Ishikawa (cell line): ENCODE data around the gene SLIT3.

Experiments
- CEBPB ChIP-seq: IDR thresholded peaks from 2 replicates; pipeline ENCODE4 v1.6.1; 2012
- CREB1 ChIP-seq: IDR thresholded peaks from 2 replicates; pipeline ENCODE4 v1.6.1; 2012; ENCODE audit warnings: low read depth
- EGR1 ChIP-seq: IDR thresholded peaks from 2 replicates; pipeline ENCODE4 v1.6.1; 2012
- EP300 ChIP-seq: IDR thresholded peaks from 2 replicates; pipeline ENCODE4 v1.6.1; 2012; ENCODE audit warnings: borderline replicate concordance
- FOXM1 ChIP-seq: IDR thresholded peaks from 2 replicates; pipeline ENCODE4 v1.6.1; 2012; ENCODE audit warnings: low read depth, borderline replicate concordance
- MAX ChIP-seq: IDR thresholded peaks from 2 replicates; pipeline ENCODE4 v1.6.1; 2012
- NFIC ChIP-seq: IDR thresholded peaks from 2 replicates; pipeline ENCODE4 v1.6.1; 2012
- RAD21 ChIP-seq: IDR thresholded peaks from 2 replicates; pipeline ENCODE4 v1.6.1; 2012; ENCODE audit warnings: low read depth
- REST ChIP-seq: IDR thresholded peaks from 2 replicates; pipeline ENCODE4 v1.6.1; 2012; ENCODE audit warnings: low read depth, mild to moderate bottlenecking
- TAF1 ChIP-seq: IDR thresholded peaks from 2 replicates; pipeline ENCODE4 v1.6.1; 2012; ENCODE audit warnings: low read depth, mild to moderate bottlenecking
- TCF12 ChIP-seq: IDR thresholded peaks from 2 replicates; pipeline ENCODE4 v1.6.1; 2012; ENCODE audit warnings: low read depth
- TEAD4 ChIP-seq: IDR thresholded peaks from 2 replicates; pipeline ENCODE4 v1.6.1; 2012
- USF1 ChIP-seq: IDR thresholded peaks from 2 replicates; pipeline ENCODE4 v1.6.1; 2012
- YY1 ChIP-seq: IDR thresholded peaks from 2 replicates; pipeline ENCODE4 v1.6.1; 2012; ENCODE audit warnings: low read depth
- ZBTB7A ChIP-seq: IDR thresholded peaks from 2 replicates; pipeline ENCODE4 v1.6.1; 2012; ENCODE audit warnings: low read depth

Gene SLIT3

GRCh38 chr5:169304175-169304574 lies 3.2 kb upstream of the SLIT3 start:
- TF ChIP-seq NFIC = no peak

GRCh38 chr5:169303119-169303515 lies 2.2 kb upstream of the SLIT3 start:
- TF ChIP-seq MAX = no peak
- TF ChIP-seq RAD21 = no peak
- no peak for TF ChIP-seq CREB1
- no peak for TF ChIP-seq TCF12
- TF ChIP-seq TAF1 = no peak
- no peak for TF ChIP-seq NFIC
- no peak for TF ChIP-seq FOXM1

GRCh38 chr5:169302491-169303118 lies 1.7 kb upstream of the SLIT3 start:
- TF ChIP-seq RAD21 (peak; percentile 83), TEAD4 (no peak), FOXM1 (no peak), REST (no peak), TCF12 (no peak), EGR1 (no peak), MAX (no peak), YY1 (no peak), CREB1 (no peak), USF1 (no peak), NFIC (no peak), EP300 (no peak), CEBPB (peak; percentile 57; the same call in 1 of the 2 replicates)

- TF ChIP-seq TCF12 (no peak), TEAD4 (no peak), EP300 (no peak), CEBPB (no peak), ZBTB7A (no peak), YY1 (no peak), REST (no peak), EGR1 (no peak), RAD21 (no peak)
These were observed 1.0 kb upstream of the SLIT3 start for GRCh38 chr5:169301986-169302385.

- TF ChIP-seq YY1 = no peak
- TF ChIP-seq RAD21 = no peak
These were observed 521 bp upstream of the SLIT3 start for GRCh38 chr5:169301386-169301934.

GRCh38 chr5:169299663-169300467 lies 1.1 kb downstream of the SLIT3 start:
- TF ChIP-seq EP300 = no peak
- no peak for TF ChIP-seq TEAD4
- no peak for TF ChIP-seq RAD21
- TF ChIP-seq TAF1 = no peak
- TF ChIP-seq ZBTB7A = peak; percentile 65; the same call in 1 of the 2 replicates
- TF ChIP-seq TCF12 = no peak
- no peak for TF ChIP-seq CEBPB

- TF ChIP-seq USF1 (no peak), CREB1 (no peak), TCF12 (no peak), CEBPB (no peak), ZBTB7A (no peak), EGR1 (no peak), YY1 (no peak), NFIC (no peak), FOXM1 (no peak), EP300 (no peak), RAD21 (no peak), TAF1 (no peak), MAX (no peak), REST (no peak), TEAD4 (no peak)
These were observed 1.7 kb downstream of the SLIT3 start for GRCh38 chr5:169299191-169299662.
